SK-N-SH (cell line): ENCODE results near the gene TSSK2. TPM values are rescaled to one million over a fixed set of nuclear protein-coding genes. Genes with fewer than 3 reads are reported as not detected.

Experiments used
- CTCF ChIA-PET: fragments of 300-600, 350-600 bp; formaldehyde crosslinking; extraction: SDS; loops from one replicate; lab custom pipeline; 2021; lab: Yijun Ruan, JAX
- POLR2A ChIA-PET: fragments of 350-600 bp; sonication (Branson Sonifier 250); formaldehyde crosslinking; extraction: SDS; loops from one replicate; lab custom pipeline; 2020; ENCODE audit warnings: antibody characterized with exemption, inconsistent platforms; lab: Yijun Ruan, JAX
- DNase-seq: peaks from one replicate; pipeline ENCODE4 v3.0.0; 2012
- H2AFZ ChIP-seq: fragments of 200-600 bp; sonication (generic); 2 replicates; pipeline ENCODE4 v1.8.1; 2016; ENCODE audit warnings: antibody characterized with exemption, mild to moderate bottlenecking, low read depth
- H3F3A ChIP-seq: fragments of 200-600 bp; sonication (generic); replicated peaks from 2 replicates; pipeline ENCODE3; 2016; ENCODE audit warnings: antibody characterized with exemption, mild to moderate bottlenecking; ENCODE audit not compliant: insufficient read depth
- H3K27ac ChIP-seq, 2 experiments: fragments of 200-500 bp in 1 of 2; fragments of 200-600 bp in 1 of 2; sonication (Bioruptor generic) in 1 of 2; sonication (generic), shearing (Covaris generic) in 1 of 2; 2 replicates each; pipeline versions ENCODE4 v1.5.1 to v1.6.1; 2014 to 2016; ENCODE audit warnings: low read depth in 2 of 2, inconsistent platforms in 1 of 2, low read length in 1 of 2, mild to moderate bottlenecking in 1 of 2, mixed read lengths in 1 of 2
- H3K27me3 ChIP-seq: fragments of 200-600 bp; sonication (generic), shearing (Covaris generic); 2 replicates; pipeline ENCODE4 v1.6.1; 2016; ENCODE audit warnings: mixed run types; ENCODE audit not compliant: insufficient read depth
- H3K36me3 ChIP-seq, 2 experiments: fragments of 200-500 bp in 1 of 2; fragments of 200-600 bp in 1 of 2; sonication (Bioruptor generic) in 1 of 2; sonication (generic) in 1 of 2; replicated peaks in 1 of 2; 2 replicates each; pipeline versions ENCODE3 to v1.5.1; 2014 to 2016; ENCODE audit warnings: low read length in 1 of 2, mild to moderate bottlenecking in 1 of 2; ENCODE audit not compliant: insufficient read depth in 2 of 2, control insufficient read depth in 1 of 2
- H3K4me1 ChIP-seq, 2 experiments: fragments of 200-500 bp in 1 of 2; fragments of 200-600 bp in 1 of 2; sonication (Bioruptor generic) in 1 of 2; sonication (generic), shearing (Covaris generic) in 1 of 2; 2 replicates each; pipeline versions ENCODE4 v1.5.1 to v1.6.1; 2014 to 2016; ENCODE audit warnings: low read depth in 1 of 2, low read length in 1 of 2, mixed run types in 1 of 2; ENCODE audit not compliant: insufficient read depth in 2 of 2, control insufficient read depth in 1 of 2
- H3K4me2 ChIP-seq: fragments of 200-600 bp; sonication (generic), shearing (Covaris generic); 2 replicates; pipeline ENCODE4 v1.6.1; 2017; ENCODE audit warnings: mixed run types
- H3K4me3 ChIP-seq, 2 experiments: fragments of 200-500 bp in 1 of 2; fragments of 200-600 bp in 1 of 2; sonication (Bioruptor generic) in 1 of 2; sonication (generic), shearing (Covaris generic) in 1 of 2; 2 replicates each; pipeline versions ENCODE4 v1.5.1 to v1.8.1; 2014 to 2016; ENCODE audit warnings: low read depth in 2 of 2, inconsistent platforms in 1 of 2, low read length in 1 of 2, mild to moderate bottlenecking in 1 of 2, mixed read lengths in 1 of 2, moderate library complexity in 1 of 2
- H3K79me2 ChIP-seq: fragments of 200-600 bp; sonication (generic); 2 replicates; pipeline ENCODE4 v1.8.1; 2017; ENCODE audit warnings: mild to moderate bottlenecking; ENCODE audit not compliant: insufficient read depth
- H3K9ac ChIP-seq: fragments of 200-600 bp; sonication (generic); 2 replicates; pipeline ENCODE4 v1.6.1; 2017; ENCODE audit warnings: mixed run types
- H3K9me2 ChIP-seq: fragments of 200-600 bp; sonication (generic); 2 replicates; pipeline ENCODE4 v1.6.1; 2017; ENCODE audit warnings: mixed run types
- H3K9me3 ChIP-seq: fragments of 200-600 bp; sonication (generic); 2 replicates; pipeline ENCODE4 v1.6.1; 2017; ENCODE audit warnings: mixed run types, mild to moderate bottlenecking, moderate library complexity
- H4K20me1 ChIP-seq: fragments of 200-600 bp; sonication (generic); 2 replicates; pipeline ENCODE4 v1.6.1; 2017; ENCODE audit warnings: mild to moderate bottlenecking, mixed run types; ENCODE audit not compliant: insufficient read depth
- ELF1 ChIP-seq: IDR thresholded peaks from 2 replicates; pipeline ENCODE4 v1.4.0; 2012
- EP300 ChIP-seq, 2 experiments: IDR thresholded peaks; 2 replicates each; pipeline versions ENCODE4 v1.4.0 to v1.6.1; 2012; ENCODE audit warnings: borderline replicate concordance in 1 of 2, low read depth in 1 of 2, low read length in 1 of 2
- GABPA ChIP-seq: IDR thresholded peaks from 2 replicates; pipeline ENCODE4 v1.4.0; 2012; ENCODE audit warnings: low read depth, mild to moderate bottlenecking
- MXI1 ChIP-seq: IDR thresholded peaks from 2 replicates; pipeline ENCODE4 v1.6.1; 2012; ENCODE audit warnings: mild to moderate bottlenecking, low read depth, low read length, improper control_type of control experiment
- NFIC ChIP-seq: IDR thresholded peaks from 2 replicates; pipeline ENCODE4 v1.4.0; 2012; ENCODE audit warnings: borderline replicate concordance
- POLR2AphosphoS5 ChIP-seq: IDR thresholded peaks from 2 replicates; pipeline ENCODE4 v1.6.1; 2012; ENCODE audit warnings: low read depth, low read length
- RFX5 ChIP-seq: IDR thresholded peaks from 2 replicates; pipeline ENCODE4 v1.6.1; 2012; ENCODE audit warnings: mild to moderate bottlenecking, improper control_type of control experiment, low read length
- SIN3A ChIP-seq: IDR thresholded peaks from 2 replicates; pipeline ENCODE4 v1.6.1; 2012; ENCODE audit warnings: low read depth, mild to moderate bottlenecking, low read length, moderate library complexity, borderline replicate concordance
- SMC3 ChIP-seq: IDR thresholded peaks from 2 replicates; pipeline ENCODE4 v1.6.1; 2012; ENCODE audit warnings: low read depth, low read length, improper control_type of control experiment
- TAF1 ChIP-seq: IDR thresholded peaks from 2 replicates; pipeline ENCODE4 v1.6.1; 2012; ENCODE audit warnings: low read depth, mild to moderate bottlenecking, low read length, moderate library complexity, borderline replicate concordance
- TEAD4 ChIP-seq: IDR thresholded peaks from 2 replicates; pipeline ENCODE4 v1.4.0; 2012; ENCODE audit warnings: mild to moderate bottlenecking, borderline replicate concordance; ENCODE audit not compliant: insufficient read depth
- WGBS: methylation state at CpG from one replicate; pipeline ENCODE4 v1.1.6; 2017; ENCODE audit warnings: low lambda C conversion rate; 5-methylcytosine and 5-hydroxymethylcytosine counted together
- polyA plus RNA-seq, 3 experiments: library from polyadenylated mRNA; depleted of rRNA; stranded (reverse); fragments of >200 nt; gene quantifications; 2 replicates each; pipeline ENCODE4 v1.2.3, GENCODE V29; 2012
- TF ChIP-seq, protein P1 (sequence below): fragments of 200-600 bp; sonication (generic); IDR thresholded peaks from 2 replicates; pipeline ENCODE4 v1.6.1; 2017; ENCODE audit warnings: antibody characterized with exemption, mild to moderate bottlenecking, moderate library complexity
- TF ChIP-seq, protein P2 (sequence below): fragments of 150-350 bp; IDR thresholded peaks from 2 replicates; pipeline ENCODE4 v1.6.1; 2016; ENCODE audit warnings: mild to moderate bottlenecking, low read depth, low read length
- TF ChIP-seq, protein P3 (sequence below): IDR thresholded peaks from 2 replicates; pipeline ENCODE4 v1.4.0; 2012; ENCODE audit warnings: low read depth, borderline replicate concordance

TSSK2 gene
- polyA plus RNA-seq, 1 of the 3 experiments (the other 2 are of a cell fraction) = not detected

DNA sequence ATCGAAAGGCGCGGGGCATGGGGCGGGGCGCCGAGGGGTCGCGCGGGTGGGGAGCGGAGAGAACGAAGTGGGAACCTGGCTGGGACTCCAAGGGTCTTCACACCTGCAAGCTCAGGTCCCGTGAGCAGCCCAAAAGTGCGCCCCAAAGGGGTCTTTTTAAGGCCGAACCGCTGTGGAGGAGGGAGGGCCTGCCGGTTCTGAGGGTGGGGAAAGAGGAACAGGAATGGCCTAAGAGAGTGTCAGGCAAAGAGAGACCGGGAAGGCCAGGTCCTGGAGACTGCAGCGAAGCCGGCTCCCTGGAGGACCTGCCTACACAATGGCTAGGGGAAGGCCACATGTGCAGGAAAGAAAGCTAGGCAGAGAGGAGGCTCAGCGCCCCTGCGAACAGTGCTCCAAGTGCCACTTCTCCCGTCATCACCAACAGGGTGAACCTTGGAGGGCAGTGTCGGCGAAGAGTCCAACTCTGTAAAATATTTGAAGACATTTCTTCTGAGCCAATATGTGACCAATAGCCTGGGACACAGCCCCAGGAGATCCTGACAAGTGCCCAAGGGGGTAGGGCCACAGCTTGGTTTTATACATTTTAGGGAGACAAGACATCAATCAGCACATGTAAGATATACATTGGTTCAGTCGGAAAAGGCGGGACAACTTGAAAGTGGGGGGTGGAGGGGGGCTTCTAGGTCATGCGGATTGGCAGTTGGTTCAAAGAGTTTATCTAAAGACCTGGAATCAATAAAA, 8.2 kb upstream of the TSSK2 start (continued):
- TF ChIP-seq, protein P1, sequence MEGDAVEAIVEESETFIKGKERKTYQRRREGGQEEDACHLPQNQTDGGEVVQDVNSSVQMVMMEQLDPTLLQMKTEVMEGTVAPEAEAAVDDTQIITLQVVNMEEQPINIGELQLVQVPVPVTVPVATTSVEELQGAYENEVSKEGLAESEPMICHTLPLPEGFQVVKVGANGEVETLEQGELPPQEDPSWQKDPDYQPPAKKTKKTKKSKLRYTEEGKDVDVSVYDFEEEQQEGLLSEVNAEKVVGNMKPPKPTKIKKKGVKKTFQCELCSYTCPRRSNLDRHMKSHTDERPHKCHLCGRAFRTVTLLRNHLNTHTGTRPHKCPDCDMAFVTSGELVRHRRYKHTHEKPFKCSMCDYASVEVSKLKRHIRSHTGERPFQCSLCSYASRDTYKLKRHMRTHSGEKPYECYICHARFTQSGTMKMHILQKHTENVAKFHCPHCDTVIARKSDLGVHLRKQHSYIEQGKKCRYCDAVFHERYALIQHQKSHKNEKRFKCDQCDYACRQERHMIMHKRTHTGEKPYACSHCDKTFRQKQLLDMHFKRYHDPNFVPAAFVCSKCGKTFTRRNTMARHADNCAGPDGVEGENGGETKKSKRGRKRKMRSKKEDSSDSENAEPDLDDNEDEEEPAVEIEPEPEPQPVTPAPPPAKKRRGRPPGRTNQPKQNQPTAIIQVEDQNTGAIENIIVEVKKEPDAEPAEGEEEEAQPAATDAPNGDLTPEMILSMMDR = no peak

DNA sequence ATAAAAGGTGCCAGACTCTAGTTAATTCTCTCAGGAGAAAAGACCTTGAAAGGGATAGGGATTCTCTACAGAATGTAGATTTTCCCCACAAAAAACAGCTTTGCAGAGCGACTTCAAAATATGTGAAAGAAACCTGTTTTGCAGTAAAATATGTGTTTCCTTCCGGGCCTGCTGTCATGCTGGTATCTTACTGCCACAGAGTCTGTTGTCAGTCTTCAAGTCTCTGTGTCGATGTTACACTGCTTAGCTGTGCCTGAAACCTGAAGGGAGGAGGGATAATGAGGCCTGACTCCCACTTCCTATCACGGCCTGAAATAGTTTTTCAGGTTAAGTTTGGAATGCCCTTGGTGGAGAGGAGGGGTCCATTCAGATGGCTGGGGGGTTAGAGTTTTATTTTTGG, 7.2 kb upstream of the TSSK2 start:
- Histone ChIP-seq H3K4me2 (no peak overlapping the region), H3K9ac (no peak overlapping the region), H3F3A (no peaks in the 10 kb centered on the region), H3K4me1 (peaks cover 0 to 27% of the 10 kb centered on the region in 2 experiments; a peak in 2 of 4 replicates), H4K20me1 (peaks cover 27% of the 10 kb centered on the region), H3K27me3 (no peaks in the 10 kb centered on the region), H3K27ac (no peak overlapping the region), H3K36me3 (peaks cover 0 to 2% of the 10 kb centered on the region in 2 experiments), H2AFZ (no peak overlapping the region), H3K79me2 (peaks cover 32% of the 10 kb centered on the region), H3K9me3 (no peaks in the 10 kb centered on the region), H3K9me2 (no peaks in the 10 kb centered on the region), H3K4me3 (no peak overlapping the region)
- POLR2A ChIA-PET = no interaction called here
- 71% methylated on average over 4 of the region's 4 CpGs for WGBS
- TF ChIP-seq ELF1 (no peak), POLR2AphosphoS5 (no peak), GABPA (no peak), EP300 (IDR thresholded peaks at IDR 0.05; ENCODE audit: borderline replicate concordance in 1 of 2, low read depth in 1 of 2, low read length in 1 of 2) (no peak), TAF1 (no peak), SIN3A (no peak), RFX5 (no peak)
- TF ChIP-seq, protein P2, sequence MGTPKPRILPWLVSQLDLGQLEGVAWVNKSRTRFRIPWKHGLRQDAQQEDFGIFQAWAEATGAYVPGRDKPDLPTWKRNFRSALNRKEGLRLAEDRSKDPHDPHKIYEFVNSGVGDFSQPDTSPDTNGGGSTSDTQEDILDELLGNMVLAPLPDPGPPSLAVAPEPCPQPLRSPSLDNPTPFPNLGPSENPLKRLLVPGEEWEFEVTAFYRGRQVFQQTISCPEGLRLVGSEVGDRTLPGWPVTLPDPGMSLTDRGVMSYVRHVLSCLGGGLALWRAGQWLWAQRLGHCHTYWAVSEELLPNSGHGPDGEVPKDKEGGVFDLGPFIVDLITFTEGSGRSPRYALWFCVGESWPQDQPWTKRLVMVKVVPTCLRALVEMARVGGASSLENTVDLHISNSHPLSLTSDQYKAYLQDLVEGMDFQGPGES = no peak
- TF ChIP-seq, protein P3, sequence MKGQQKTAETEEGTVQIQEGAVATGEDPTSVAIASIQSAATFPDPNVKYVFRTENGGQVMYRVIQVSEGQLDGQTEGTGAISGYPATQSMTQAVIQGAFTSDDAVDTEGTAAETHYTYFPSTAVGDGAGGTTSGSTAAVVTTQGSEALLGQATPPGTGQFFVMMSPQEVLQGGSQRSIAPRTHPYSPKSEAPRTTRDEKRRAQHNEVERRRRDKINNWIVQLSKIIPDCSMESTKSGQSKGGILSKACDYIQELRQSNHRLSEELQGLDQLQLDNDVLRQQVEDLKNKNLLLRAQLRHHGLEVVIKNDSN = no peak
- CTCF ChIA-PET = no interaction called here
- DNase-seq = no peak

DNA sequence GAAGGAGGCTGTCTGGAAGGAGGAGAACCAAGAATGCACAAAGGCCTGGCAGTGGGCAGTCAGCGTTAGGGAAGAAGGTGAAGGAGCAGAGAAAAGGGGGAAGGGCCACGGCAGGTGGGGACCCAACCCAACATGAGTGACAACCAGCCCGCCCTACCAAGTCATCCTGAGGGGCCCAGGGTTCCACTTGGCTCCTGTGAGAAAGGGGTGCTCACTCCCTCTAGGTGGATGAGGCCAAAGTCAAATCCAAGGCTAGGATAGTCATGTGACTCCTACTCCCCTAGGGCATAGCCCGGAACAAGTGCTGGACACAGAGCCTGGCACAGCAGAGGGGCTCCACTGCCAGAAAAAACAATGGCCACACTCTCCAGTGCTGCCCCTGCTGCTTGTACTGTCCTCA, 6.7 kb upstream of the TSSK2 start:
- Histone ChIP-seq H3K79me2 (peaks cover 28% of the 10 kb centered on the region), H3K4me3 (no peak overlapping the region), H4K20me1 (peaks cover 23% of the 10 kb centered on the region), H3K9me3 (no peaks in the 10 kb centered on the region), H3K9me2 (no peaks in the 10 kb centered on the region), H3K9ac (no peak overlapping the region), H3F3A (no peaks in the 10 kb centered on the region), H3K27me3 (no peaks in the 10 kb centered on the region), H3K36me3 (peaks cover 0 to 2% of the 10 kb centered on the region in 2 experiments), H2AFZ (no peak overlapping the region), H3K4me1 (peaks cover 0 to 25% of the 10 kb centered on the region in 2 experiments; a peak in 2 of 4 replicates), H3K4me2 (no peak overlapping the region), H3K27ac (no peak overlapping the region)
- CTCF ChIA-PET = no interaction called here
- POLR2A ChIA-PET = no interaction called here
- WGBS = 66% methylated on average over 4 of the region's 4 CpGs
- no peak for DNase-seq
- TF ChIP-seq POLR2AphosphoS5 (no peak), SIN3A (no peak), NFIC (no peak), TEAD4 (no peak), SMC3 (no peak), MXI1 (no peak)
- TF ChIP-seq, protein P1 = no peak
- TF ChIP-seq, protein P3 = no peak
